NCI-H1092 (cell line): Measurements from ENCODE around the gene HTT.

Experiments used
- DNase-seq: peaks from one replicate; lab custom pipeline; 2025; lab: John Stamatoyannopoulos, UW

Gene HTT

GRCh38 chr4:3074078-3074845 is at the start of gene HTT, which contains the start of gene HTT-AS:
Gene HTT (plus strand): TSS chr4:3074681. CDS start chr4:3074826, 145 bp downstream.
Gene HTT-AS (minus strand): TSS chr4:3074538.
- peak; percentile 92 for DNase-seq

- DNase-seq = no peak
These were observed 48.6 kb upstream of the HTT start for GRCh38 chr4:3025881-3026280.

GRCh38 chr4:3026540-3026939 is 47.9 kb upstream of the HTT start:
- no peak for DNase-seq

- DNase-seq = no peak
These were observed 45.0 kb upstream of the HTT start for GRCh38 chr4:3029464-3029863.

- no peak for DNase-seq
These were observed 43.7 kb upstream of the HTT start for GRCh38 chr4:3030566-3031356.

- DNase-seq = no peak
These were observed 43.0 kb upstream of the HTT start for GRCh38 chr4:3031357-3032082.

- DNase-seq = no peak
These were observed 40.2 kb upstream of the HTT start for GRCh38 chr4:3034231-3034630.

GRCh38 chr4:3035249-3035648 is 39.2 kb upstream of the HTT start:
- no peak for DNase-seq

- DNase-seq = no peak
These were observed 38.8 kb upstream of the HTT start for GRCh38 chr4:3035674-3036073.

GRCh38 chr4:3036131-3036952 is 38.1 kb upstream of the HTT start:
- DNase-seq = no peak

- no peak for DNase-seq
These were observed 36.5 kb upstream of the HTT start for GRCh38 chr4:3037957-3038461.

GRCh38 chr4:3039706-3040366 is 34.6 kb upstream of the HTT start:
- DNase-seq = no peak

- DNase-seq = no peak
These were observed 33.9 kb upstream of the HTT start for GRCh38 chr4:3040452-3041191.

- DNase-seq = peak; percentile 31
These were observed 33.0 kb upstream of the HTT start for GRCh38 chr4:3041192-3042142.

GRCh38 chr4:3042226-3042625 is 32.3 kb upstream of the HTT start:
- DNase-seq = no peak

GRCh38 chr4:3043282-3044020 is 31.0 kb upstream of the HTT start:
- no peak for DNase-seq

- no peak for DNase-seq
These were observed 29.3 kb upstream of the HTT start for GRCh38 chr4:3044870-3045819.
